Neuronal stem cell (in vitro differentiated cells): ENCODE data around the gene ARHGEF26.

Experiments
- DNase-seq: peaks from one replicate; pipeline ENCODE4 v3.0.0-alpha.2; 2013; ENCODE audit warnings: low spot score
- H2AFZ ChIP-seq: one replicate; pipeline ENCODE4 v1.6.1; 2013; ENCODE audit warnings: mild to moderate bottlenecking, low read length, inconsistent platforms
- H2AK5ac ChIP-seq: 2 replicates; pipeline ENCODE4 v1.6.1; 2013; ENCODE audit warnings: low read depth, mild to moderate bottlenecking, inconsistent platforms, low read length, moderate library complexity, mixed read lengths
- H2BK120ac ChIP-seq: 2 replicates; pipeline ENCODE4 v1.6.1; 2013; ENCODE audit warnings: low read depth, mild to moderate bottlenecking, inconsistent platforms, low read length, moderate library complexity, mixed read lengths
- H2BK12ac ChIP-seq: one replicate; pipeline ENCODE4 v1.6.1; 2013; ENCODE audit warnings: low read length, inconsistent platforms
- H2BK15ac ChIP-seq: 2 replicates; pipeline ENCODE4 v1.6.1; 2013; ENCODE audit warnings: mild to moderate bottlenecking, low read length, inconsistent platforms, mixed read lengths
- H2BK5ac ChIP-seq: one replicate; pipeline ENCODE4 v1.6.1; 2013; ENCODE audit warnings: inconsistent platforms, mild to moderate bottlenecking, low read length, moderate library complexity
- H3K14ac ChIP-seq: one replicate; pipeline ENCODE4 v1.6.1; 2013; ENCODE audit warnings: low read length, inconsistent platforms
- H3K18ac ChIP-seq: 2 replicates; pipeline ENCODE4 v1.6.1; 2013; ENCODE audit warnings: low read length, inconsistent platforms
- H3K23ac ChIP-seq: 2 replicates; pipeline ENCODE4 v1.6.1; 2013; ENCODE audit warnings: low read depth, mild to moderate bottlenecking, mixed read lengths, low read length, inconsistent platforms; ENCODE audit not compliant: poor library complexity
- H3K27ac ChIP-seq: replicated peaks from 3 replicates; pipeline ENCODE4 v1.5.1; 2013; ENCODE audit warnings: low read length, inconsistent platforms
- H3K27me3 ChIP-seq, 3 experiments: 2 replicates each; pipeline ENCODE4 v1.6.1; 2013; ENCODE audit warnings: low read length in 3 of 3, mild to moderate bottlenecking in 2 of 3, inconsistent platforms in 1 of 3, low read depth in 1 of 3, mixed read lengths in 1 of 3, moderate library complexity in 1 of 3; ENCODE audit not compliant: control insufficient read depth in 3 of 3, insufficient read depth in 3 of 3
- H3K36me3 ChIP-seq, 2 donors: replicated peaks in 1 of 2; 2 replicates each; pipeline ENCODE4 v1.6.1; 2013; ENCODE audit warnings: low read length in 2 of 2; ENCODE audit not compliant: control insufficient read depth in 2 of 2, insufficient read depth in 2 of 2
- H3K4ac ChIP-seq: 2 replicates; pipeline ENCODE4 v1.6.1; 2013; ENCODE audit warnings: inconsistent platforms, mild to moderate bottlenecking, low read length, moderate library complexity
- H3K4me1 ChIP-seq, 2 donors: 1 replicate in 1 of 2; 2 replicates in 1 of 2; pipeline ENCODE4 v1.6.1; 2013; ENCODE audit warnings: low read length in 2 of 2, low read depth in 1 of 2; ENCODE audit not compliant: control insufficient read depth in 2 of 2, insufficient read depth in 1 of 2
- H3K4me2 ChIP-seq: one replicate; pipeline ENCODE4 v1.6.1; 2013; ENCODE audit warnings: mild to moderate bottlenecking, low read length, inconsistent platforms; ENCODE audit not compliant: insufficient read depth, poor library complexity, severe bottlenecking
- H3K4me3 ChIP-seq, 2 donors: 2 replicates each; pipeline ENCODE4 v1.5.1; 2013; ENCODE audit warnings: low read length in 2 of 2, mild to moderate bottlenecking in 2 of 2, inconsistent platforms in 1 of 2, moderate library complexity in 1 of 2
- H3K79me1 ChIP-seq: one replicate; pipeline ENCODE4 v1.6.1; 2013; ENCODE audit warnings: low read depth, mild to moderate bottlenecking, inconsistent platforms, low read length, moderate library complexity
- H3K9ac ChIP-seq: one replicate; pipeline ENCODE4 v1.6.1; 2013; ENCODE audit warnings: mild to moderate bottlenecking, low read depth, low read length, inconsistent platforms; ENCODE audit not compliant: poor library complexity
- H3K9me3 ChIP-seq, 2 donors: replicated peaks in 1 of 2; 2 replicates each; pipeline versions ENCODE3 to v1.6.1; 2013; ENCODE audit warnings: low read length in 2 of 2, mild to moderate bottlenecking in 2 of 2, inconsistent platforms in 1 of 2, low read depth in 1 of 2, mixed read lengths in 1 of 2, moderate library complexity in 1 of 2; ENCODE audit not compliant: control insufficient read depth in 2 of 2, insufficient read depth in 1 of 2
- H4K8ac ChIP-seq: one replicate; pipeline ENCODE4 v1.6.1; 2013; ENCODE audit warnings: low read depth, mild to moderate bottlenecking, inconsistent platforms, low read length, moderate library complexity
- H4K91ac ChIP-seq: one replicate; pipeline ENCODE4 v1.6.1; 2013; ENCODE audit warnings: low read length, low read depth, mild to moderate bottlenecking, inconsistent platforms; ENCODE audit not compliant: poor library complexity
- WGBS, 2 donors: extraction: QIAGEN DNeasy Blood & Tissue Kit; methylation state at CpG; one replicate each; pipeline ENCODE4 v1.1.7; 2013; ENCODE audit warnings: missing lambda C conversion rate in 2 of 2, mixed read lengths in 1 of 2; ENCODE audit not compliant: insufficient read length in 2 of 2, insufficient replicate concordance in 1 of 2; ENCODE audit errors: extremely low coverage in 2 of 2; 5-methylcytosine and 5-hydroxymethylcytosine counted together

The ARHGEF26 gene

DNA sequence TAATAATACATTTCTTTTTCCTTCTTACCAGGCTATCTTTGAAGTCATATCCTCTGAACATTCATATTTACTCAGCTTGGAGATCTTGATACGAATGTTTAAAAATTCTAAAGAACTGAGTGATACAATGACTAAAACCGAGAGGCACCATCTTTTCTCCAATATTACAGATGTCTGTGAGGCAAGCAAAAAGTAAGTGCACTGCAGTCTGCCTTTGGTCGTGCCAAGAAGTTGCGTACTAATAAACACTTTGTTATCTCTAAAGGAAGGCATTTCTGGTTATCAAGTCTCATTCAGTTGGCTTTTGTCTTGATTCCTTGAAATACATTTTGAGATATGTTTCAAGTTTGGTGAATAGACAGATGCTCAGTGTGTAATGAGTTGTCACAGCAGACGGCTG, 31.6 kb downstream of the ARHGEF26 start:
- WGBS, 2 donors = no CpG with 5 or more reads among the region's 5 CpGs
- H2AK5ac ChIP-seq = no peak overlapping the region
- no peak overlapping the region for H4K91ac ChIP-seq
- H3K27me3 ChIP-seq = no peaks in the 10 kb centered on the region
- no peak overlapping the region for H3K4ac ChIP-seq
- H2BK5ac ChIP-seq = no peak overlapping the region
- H3K27ac ChIP-seq = no peak overlapping the region
- H3K4me1 ChIP-seq = peaks cover 9 to 10% of the 10 kb centered on the region in 2 donors
- H4K8ac ChIP-seq = no peak overlapping the region
- no peaks in the 10 kb centered on the region for H3K9me3 ChIP-seq
- no peak overlapping the region for H3K9ac ChIP-seq
- H2BK120ac ChIP-seq = no peak overlapping the region
- no peak overlapping the region for H3K18ac ChIP-seq
- H2BK15ac ChIP-seq = no peak overlapping the region
- no peak overlapping the region for H3K14ac ChIP-seq
- no peak overlapping the region for H2BK12ac ChIP-seq
- H3K4me3 ChIP-seq = no peak overlapping the region
- no peak overlapping the region for H3K4me2 ChIP-seq
- peaks cover 0 to 58% of the 10 kb centered on the region in 2 donors for H3K36me3 ChIP-seq
- H3K79me1 ChIP-seq = no peaks in the 10 kb centered on the region
- H2AFZ ChIP-seq = no peak overlapping the region
- DNase-seq = no peak
- H3K23ac ChIP-seq = no peak overlapping the region

DNA sequence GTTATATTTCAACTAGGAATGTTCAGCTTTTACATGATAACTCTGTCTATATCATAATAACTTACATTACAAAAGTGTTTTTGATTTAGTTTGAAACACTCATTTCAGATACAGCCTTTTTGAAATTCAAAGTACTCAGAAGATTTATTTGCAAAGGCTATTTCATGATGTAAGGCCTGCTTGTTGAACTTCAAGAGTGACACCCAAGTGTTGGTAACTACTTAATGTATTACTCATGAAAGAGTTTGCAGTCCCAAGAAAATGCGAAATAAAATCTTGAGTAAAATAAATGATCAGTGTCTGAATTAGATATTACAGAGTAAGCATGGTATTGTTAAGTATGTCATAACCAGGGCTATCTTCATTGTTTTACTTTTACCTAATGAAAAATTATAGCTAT, 35.3 kb downstream of the ARHGEF26 start:
- no peak overlapping the region for H3K4me3 ChIP-seq
- H3K9ac ChIP-seq = no peak overlapping the region
- H2BK15ac ChIP-seq = no peak overlapping the region
- no peak overlapping the region for H2BK12ac ChIP-seq
- no peaks in the 10 kb centered on the region for H3K27me3 ChIP-seq
- no peak overlapping the region for H3K23ac ChIP-seq
- no peak overlapping the region for H3K18ac ChIP-seq
- no peak overlapping the region for H3K4me2 ChIP-seq
- H3K9me3 ChIP-seq = no peaks in the 10 kb centered on the region
- no peak for DNase-seq
- H3K14ac ChIP-seq = no peak overlapping the region
- H2AK5ac ChIP-seq = no peak overlapping the region
- peaks cover 5 to 7% of the 10 kb centered on the region in 2 donors for H3K4me1 ChIP-seq
- no peaks in the 10 kb centered on the region for H3K79me1 ChIP-seq
- no peak overlapping the region for H4K8ac ChIP-seq
- WGBS, 2 donors = no CpG with 5 or more reads among the region's 1 CpG
- peaks cover 0 to 36% of the 10 kb centered on the region in 2 donors for H3K36me3 ChIP-seq
- H4K91ac ChIP-seq = no peak overlapping the region
- H2BK5ac ChIP-seq = no peak overlapping the region
- H3K27ac ChIP-seq = no peak overlapping the region
- H3K4ac ChIP-seq = no peak overlapping the region
- H2BK120ac ChIP-seq = no peak overlapping the region
- no peak overlapping the region for H2AFZ ChIP-seq

DNA sequence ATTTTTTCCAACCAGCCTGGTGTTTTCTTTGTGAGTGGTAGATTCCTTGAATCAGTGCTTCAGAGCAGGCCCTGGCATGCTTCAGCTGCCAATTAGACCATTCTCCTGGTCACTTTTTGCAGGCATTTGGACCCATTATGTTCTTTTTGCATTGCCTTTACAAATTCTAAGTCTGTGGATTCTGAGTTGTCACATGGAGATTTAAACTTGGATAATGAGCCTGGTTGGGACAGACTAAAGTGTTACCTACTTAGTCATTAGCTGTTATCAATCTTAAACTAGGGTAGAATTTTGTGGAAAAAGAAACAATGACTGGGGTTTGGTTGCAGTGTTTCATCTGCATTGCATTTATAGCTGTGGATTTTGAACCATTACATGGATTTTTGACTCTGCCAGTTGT, 40.6 kb downstream of the ARHGEF26 start:
- Histone ChIP-seq H3K27me3 (no peaks in the 10 kb centered on the region), H2AFZ (no peak overlapping the region), H3K79me1 (no peaks in the 10 kb centered on the region), H3K23ac (no peak overlapping the region), H3K18ac (no peak overlapping the region), H3K4ac (no peak overlapping the region), H3K9me3 (no peaks in the 10 kb centered on the region), H4K91ac (no peak overlapping the region), H3K4me2 (no peak overlapping the region), H2BK15ac (no peak overlapping the region), H2BK120ac (no peak overlapping the region), H3K9ac (no peak overlapping the region), H4K8ac (no peak overlapping the region), H3K27ac (no peak overlapping the region), H2BK12ac (no peak overlapping the region), H3K36me3 (peaks cover 0 to 2% of the 10 kb centered on the region in 2 donors), H2AK5ac (no peak overlapping the region), H3K4me3 (no peak overlapping the region), H2BK5ac (no peak overlapping the region), H3K14ac (no peak overlapping the region), H3K4me1 (peaks cover 6 to 32% of the 10 kb centered on the region in 2 donors)
- DNase-seq = no peak

- Histone ChIP-seq H3K27me3 (no peaks in the 10 kb centered on the region), H3K18ac (no peak overlapping the region), H2BK12ac (no peak overlapping the region), H3K27ac (no peak overlapping the region), H2BK120ac (no peak overlapping the region), H3K23ac (no peak overlapping the region), H3K4ac (no peak overlapping the region), H3K9me3 (no peaks in the 10 kb centered on the region), H3K4me3 (no peak overlapping the region), H3K79me1 (no peaks in the 10 kb centered on the region), H3K4me2 (no peak overlapping the region), H4K91ac (no peak overlapping the region), H3K14ac (no peak overlapping the region), H3K9ac (no peak overlapping the region), H2BK15ac (no peak overlapping the region), H2AFZ (no peak overlapping the region), H3K4me1 (peaks cover 2 to 32% of the 10 kb centered on the region in 2 donors), H2AK5ac (no peak overlapping the region), H4K8ac (no peak overlapping the region), H2BK5ac (no peak overlapping the region), H3K36me3 (no peaks in the 10 kb centered on the region)
- no CpG with 5 or more reads among the region's 2 CpGs for WGBS, 2 donors
- DNase-seq = no peak
These were observed 43.2 kb downstream of the ARHGEF26 start for GRCh38 chr3:154164387-154164786.
